ENCODE measurements around the gene PRR5.

The PRR5 gene

GRCh38 chr22:44700456-44700855, 1.5 kb upstream of the PRR5 start:
- peaks cover 4% of the 10 kb centered on the region for H3K36me3 Mint-ChIP-seq (ENCODE audit: low read depth)
- H3K27ac Mint-ChIP-seq, result peak overlapping the region; percentile 57 to 93 (median 74)
- no peak for TF ChIP-seq CTCF (IDR thresholded peaks at IDR 0.05; ENCODE audit: unreplicated experiment in 3 of 3)
- H3K4me1 Mint-ChIP-seq, result peaks cover 39% of the 10 kb centered on the region
- H3K4me3 Mint-ChIP-seq, result peak overlapping the region; percentile 8 to 57 (median 55)
- H3K27me3 Mint-ChIP-seq (ENCODE audit: low read depth), result peaks cover 10% of the 10 kb centered on the region
- H3K9me3 Mint-ChIP-seq, result no peaks in the 10 kb centered on the region

GRCh38 chr22:44701187-44701790, 715 bp upstream of the PRR5 start:
- H3K4me1 Mint-ChIP-seq, result peaks cover 44% of the 10 kb centered on the region
- H3K36me3 Mint-ChIP-seq (ENCODE audit: low read depth), result peaks cover 4% of the 10 kb centered on the region
- TF ChIP-seq CTCF (IDR thresholded peaks at IDR 0.05; ENCODE audit: unreplicated experiment in 3 of 3), result no peak
- no peaks in the 10 kb centered on the region for H3K9me3 Mint-ChIP-seq
- peak overlapping the region; percentile 64 to 78 (median 72) for H3K4me3 Mint-ChIP-seq
- peaks cover 6% of the 10 kb centered on the region for H3K27me3 Mint-ChIP-seq (ENCODE audit: low read depth)
- H3K27ac Mint-ChIP-seq, result peak overlapping the region in 1 of 3 experiments; percentile 41

DNA sequence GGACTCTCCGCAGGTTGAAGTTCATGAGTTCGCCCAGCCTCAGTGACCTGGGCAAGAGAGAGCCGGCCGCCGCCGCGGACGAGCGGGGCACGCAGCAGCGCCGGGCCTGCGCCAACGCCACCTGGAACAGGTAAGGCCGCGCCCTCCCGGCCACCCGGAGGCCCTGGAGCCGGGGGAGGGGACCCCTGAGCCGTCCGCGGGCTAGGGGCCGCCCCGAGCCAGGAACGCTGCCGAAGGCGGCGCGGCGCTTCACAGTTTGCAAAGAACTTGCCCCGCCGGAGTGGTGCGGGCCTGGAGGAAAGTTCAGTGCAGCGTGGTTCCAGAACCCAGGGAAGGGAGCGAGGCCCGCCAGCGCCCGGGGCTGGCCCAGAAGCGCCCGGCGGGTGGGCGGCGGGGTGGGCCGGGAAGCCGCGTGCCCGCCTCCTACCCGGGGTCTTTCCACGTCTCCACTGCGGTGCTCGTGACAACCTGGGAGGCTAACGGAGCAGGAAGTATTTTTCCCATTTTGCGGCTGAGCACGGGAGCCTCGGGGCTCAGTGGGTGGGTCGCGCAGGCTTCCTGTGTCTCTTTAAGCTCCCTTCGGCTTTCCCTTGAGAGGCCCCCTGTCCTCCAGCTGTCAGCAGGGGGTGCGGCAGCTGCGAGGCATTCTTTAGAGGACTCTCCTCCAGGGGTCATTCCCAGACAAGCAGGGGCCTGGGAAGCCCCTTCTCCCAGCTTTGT, 635 bp downstream of the PRR5 start:
- peaks cover 4% of the 10 kb centered on the region for H3K36me3 Mint-ChIP-seq (ENCODE audit: low read depth)
- peak overlapping the region; percentile 93 to 98 (median 96) for H3K27ac Mint-ChIP-seq
- peak in 1 of 3 experiments; percentile 18 for TF ChIP-seq CTCF (IDR thresholded peaks at IDR 0.05; ENCODE audit: unreplicated experiment in 3 of 3)
- peaks cover 5% of the 10 kb centered on the region for H3K27me3 Mint-ChIP-seq (ENCODE audit: low read depth)
- H3K9me3 Mint-ChIP-seq, result no peaks in the 10 kb centered on the region
- H3K4me3 Mint-ChIP-seq, result peak overlapping the region; percentile 90 to 98 (median 96)
- peaks cover 46% of the 10 kb centered on the region for H3K4me1 Mint-ChIP-seq

GRCh38 chr22:44703255-44703870, 1.4 kb downstream of the PRR5 start:
- peak in 1 of 3 experiments; percentile 7 for TF ChIP-seq CTCF (IDR thresholded peaks at IDR 0.05; ENCODE audit: unreplicated experiment in 3 of 3)
- Mint-ChIP-seq H3K27ac (peak overlapping the region; percentile 93 to 98 (median 96)), H3K9me3 (no peaks in the 10 kb centered on the region), H3K4me3 (peak overlapping the region; percentile 90 to 98 (median 96)), H3K4me1 (peaks cover 48% of the 10 kb centered on the region), H3K27me3 (ENCODE audit: low read depth) (peaks cover 5% of the 10 kb centered on the region), H3K36me3 (ENCODE audit: low read depth) (peaks cover 4% of the 10 kb centered on the region)

DNA sequence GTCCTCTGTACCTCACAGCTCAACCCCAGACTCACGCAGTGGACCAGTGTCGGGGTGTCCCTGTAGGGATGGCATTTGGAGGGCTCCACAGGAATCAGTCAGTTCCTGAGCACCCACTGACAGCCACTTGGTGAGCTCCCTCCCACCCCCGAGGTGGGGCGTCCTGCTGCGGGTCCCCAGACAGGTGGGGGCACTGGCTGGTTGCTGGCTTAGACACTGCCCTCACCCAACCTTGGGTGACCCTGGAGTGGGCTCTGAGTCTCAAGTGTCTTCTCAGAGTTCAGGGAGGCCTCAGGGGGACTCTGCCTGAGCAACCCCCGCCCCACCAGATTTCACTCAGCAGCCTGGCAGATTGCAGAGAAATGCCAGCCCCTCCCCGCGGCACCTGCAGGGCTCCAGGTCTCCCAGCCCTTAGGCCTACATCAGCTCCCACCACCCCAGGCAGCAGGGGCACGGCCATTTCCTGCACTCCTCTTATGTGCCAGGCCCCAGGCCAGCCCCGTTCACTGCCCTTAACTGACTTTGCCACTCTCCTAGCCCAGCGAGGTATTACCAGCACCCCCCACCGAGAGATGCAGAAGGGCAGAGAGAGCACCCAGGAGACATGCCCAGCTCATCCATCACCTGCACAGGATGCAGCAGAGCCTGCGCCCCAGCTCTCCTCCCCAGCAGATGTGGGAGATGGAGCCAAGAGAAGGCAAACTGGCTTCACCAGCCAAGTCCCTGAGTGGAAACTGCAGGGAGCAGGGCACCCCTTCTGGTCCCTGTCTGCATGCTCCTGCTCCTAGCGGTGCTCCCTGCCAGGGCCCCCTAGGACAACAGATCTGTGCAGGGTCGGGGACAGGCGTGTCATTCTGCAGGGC, 2.4 kb downstream of the PRR5 start:
- H3K27me3 Mint-ChIP-seq (ENCODE audit: low read depth), result peaks cover 5% of the 10 kb centered on the region
- peak overlapping the region; percentile 32 to 98 (median 96) for H3K4me3 Mint-ChIP-seq
- H3K36me3 Mint-ChIP-seq (ENCODE audit: low read depth), result peaks cover 4% of the 10 kb centered on the region
- H3K27ac Mint-ChIP-seq, result peak overlapping the region in 2 of 3 experiments; percentile 40 to 93
- TF ChIP-seq CTCF (IDR thresholded peaks at IDR 0.05; ENCODE audit: unreplicated experiment in 3 of 3), result no peak
- peaks cover 42% of the 10 kb centered on the region for H3K4me1 Mint-ChIP-seq
- no peaks in the 10 kb centered on the region for H3K9me3 Mint-ChIP-seq
